ENCODE data around the gene NRM. TPM values are rescaled to one million over a fixed set of nuclear protein-coding genes. Genes with fewer than 3 reads are reported as not detected.

The NRM gene
- total RNA-seq, 1 donor from 2014 or later = 25.1 TPM

GRCh38 chr6:30691208-30691847, 544 bp upstream of the NRM start:
- no peaks in the 10 kb centered on the region for H3K9me3 ChIP-seq
- H3K27ac ChIP-seq = peak overlapping the region; percentile 99
- peaks cover 7 to 36% of the 10 kb centered on the region in 2 donors for H3K4me1 ChIP-seq
- H3K27me3 ChIP-seq = no peaks in the 10 kb centered on the region
- intact Hi-C loops (cut with DNase I) = loop anchor here (1.0 kb wide), 1 partner anchor 26 kb away; the partner anchor contains the start of gene MDC1
- H3K36me3 ChIP-seq = no peaks in the 10 kb centered on the region
- H3K4me3 ChIP-seq = peak overlapping the region; percentile 66 to 79
- no peak for TF ChIP-seq CTCF (IDR thresholded peaks at IDR 0.05)
- DNase-seq (ENCODE audit: low spot score in 2 of 2) = no peak

GRCh38 chr6:30689985-30690384, 799 bp downstream of the NRM start:
- H3K27ac ChIP-seq = peak overlapping the region; percentile 99
- DNase-seq (ENCODE audit: low spot score in 2 of 2) = no peak
- H3K4me1 ChIP-seq = peaks cover 7 to 29% of the 10 kb centered on the region in 2 donors
- H3K4me3 ChIP-seq = peak overlapping the region; percentile 66 to 79
- no peaks in the 10 kb centered on the region for H3K9me3 ChIP-seq
- H3K36me3 ChIP-seq = no peaks in the 10 kb centered on the region
- no peak for TF ChIP-seq CTCF (IDR thresholded peaks at IDR 0.05)
- no peaks in the 10 kb centered on the region for H3K27me3 ChIP-seq
- intact Hi-C loops (cut with DNase I) = no loop called here

- intact Hi-C loops (cut with DNase I) = no loop called here
- no peak overlapping the region for H3K4me3 ChIP-seq
- peaks cover 7 to 27% of the 10 kb centered on the region in 2 donors for H3K4me1 ChIP-seq
These were observed 1.5 kb downstream of the NRM start for GRCh38 chr6:30689022-30689865.

GRCh38 chr6:30688569-30688968, 2.2 kb downstream of the NRM start:
- no peak for DNase-seq (ENCODE audit: low spot score in 2 of 2)
- H3K36me3 ChIP-seq = no peaks in the 10 kb centered on the region
- peaks cover 7 to 27% of the 10 kb centered on the region in 2 donors for H3K4me1 ChIP-seq
- no peaks in the 10 kb centered on the region for H3K9me3 ChIP-seq
- H3K27ac ChIP-seq = peak overlapping the region; percentile 99
- intact Hi-C loops (cut with DNase I) = no loop called here
- no peak for TF ChIP-seq CTCF (IDR thresholded peaks at IDR 0.05)
- peak overlapping the region in 1 of 2 donors; percentile 91 for H3K4me3 ChIP-seq
- no peaks in the 10 kb centered on the region for H3K27me3 ChIP-seq

More at GRCh38 chr6:30689022-30689865, 1.5 kb downstream of the NRM start:
- Histone ChIP-seq H3K27ac (peak overlapping the region; percentile 99), H3K9me3 (no peaks in the 10 kb centered on the region), H3K36me3 (no peaks in the 10 kb centered on the region), H3K27me3 (no peaks in the 10 kb centered on the region)
- no peak for TF ChIP-seq CTCF (IDR thresholded peaks at IDR 0.05)
- no peak for DNase-seq (ENCODE audit: low spot score in 2 of 2)

GRCh38 chr6:30687659-30688431, 2.9 kb downstream of the NRM start:
- intact Hi-C loops (cut with DNase I) = loop anchor here (1.0 kb wide), 1 partner anchor 29 kb away; the partner anchor contains the start of gene MDC1
- Histone ChIP-seq H3K4me3 (peak overlapping the region; percentile 75 to 91), H3K36me3 (no peaks in the 10 kb centered on the region), H3K9me3 (no peaks in the 10 kb centered on the region), H3K27ac (peak overlapping the region; percentile 99), H3K4me1 (peaks cover 7 to 27% of the 10 kb centered on the region in 2 donors), H3K27me3 (no peaks in the 10 kb centered on the region)
- TF ChIP-seq CTCF (IDR thresholded peaks at IDR 0.05) = peak; percentile 23 to 54 (median 25)
- no peak for DNase-seq (ENCODE audit: low spot score in 2 of 2)
